PFSK-1 (cell line): Measurements from ENCODE around the gene SETD1A.

ENCODE experiments used
- FOXP2 ChIP-seq: optimal IDR thresholded peaks from 2 replicates; pipeline ENCODE3; 2011; ENCODE audit warnings: borderline replicate concordance, control low read depth, inconsistent platforms; ENCODE audit not compliant: insufficient read depth; ENCODE audit errors: extremely low read length, extremely low read depth
- POLR2AphosphoS5 ChIP-seq: IDR thresholded peaks from 2 replicates; pipeline ENCODE4 v1.6.1; 2012; ENCODE audit warnings: low read depth, mild to moderate bottlenecking, control low read depth, low read length, moderate library complexity
- SIN3A ChIP-seq: IDR thresholded peaks from 2 replicates; pipeline ENCODE4 v1.6.1; 2012; ENCODE audit warnings: mild to moderate bottlenecking, low read length, moderate library complexity, borderline replicate concordance; ENCODE audit not compliant: insufficient read depth
- TAF1 ChIP-seq: IDR thresholded peaks from 2 replicates; pipeline ENCODE4 v1.6.1; 2012; ENCODE audit warnings: low read length, control low read depth, borderline replicate concordance; ENCODE audit not compliant: insufficient read depth
- TF ChIP-seq, protein P1 (sequence below), 2 experiments: IDR thresholded peaks; 2 replicates each; pipeline versions ENCODE4 v1.6.1 to v1.8.0; 2011 to 2012; ENCODE audit warnings: low read depth in 2 of 2, low read length in 2 of 2, control low read depth in 1 of 2, inconsistent platforms in 1 of 2, mild to moderate bottlenecking in 1 of 2, moderate library complexity in 1 of 2; ENCODE audit not compliant: insufficient read depth in 1 of 2

SETD1A gene

DNA sequence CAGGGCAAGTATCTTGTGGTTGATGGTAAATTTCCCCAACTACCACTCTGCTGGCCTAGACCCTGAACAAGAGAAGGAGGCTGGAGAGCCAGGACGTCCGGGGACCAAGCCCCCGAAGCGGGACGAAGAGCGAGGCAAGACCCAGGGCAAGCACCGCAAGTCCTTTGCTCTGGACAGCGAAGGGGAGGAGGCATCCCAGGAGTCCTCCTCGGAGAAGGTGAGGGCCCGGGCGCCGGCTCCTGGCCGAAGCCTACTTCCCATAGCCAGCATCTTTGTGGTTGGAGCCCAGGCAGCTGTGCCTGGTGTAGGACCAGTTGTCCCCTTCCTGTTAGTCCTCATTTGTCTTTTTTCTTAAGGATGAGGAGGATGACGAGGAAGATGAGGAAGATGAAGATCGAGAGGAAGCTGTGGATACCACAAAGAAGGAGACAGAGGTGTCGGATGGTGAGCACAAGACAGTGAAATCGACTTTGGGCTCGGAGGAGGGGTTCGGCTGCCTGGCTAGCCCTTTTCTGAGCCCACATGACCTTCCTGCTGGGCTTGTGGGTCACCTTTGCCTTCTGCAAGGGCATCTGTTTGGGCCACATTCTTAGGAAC is 11.8 kb downstream of the SETD1A start:
- TF ChIP-seq, protein P1, sequence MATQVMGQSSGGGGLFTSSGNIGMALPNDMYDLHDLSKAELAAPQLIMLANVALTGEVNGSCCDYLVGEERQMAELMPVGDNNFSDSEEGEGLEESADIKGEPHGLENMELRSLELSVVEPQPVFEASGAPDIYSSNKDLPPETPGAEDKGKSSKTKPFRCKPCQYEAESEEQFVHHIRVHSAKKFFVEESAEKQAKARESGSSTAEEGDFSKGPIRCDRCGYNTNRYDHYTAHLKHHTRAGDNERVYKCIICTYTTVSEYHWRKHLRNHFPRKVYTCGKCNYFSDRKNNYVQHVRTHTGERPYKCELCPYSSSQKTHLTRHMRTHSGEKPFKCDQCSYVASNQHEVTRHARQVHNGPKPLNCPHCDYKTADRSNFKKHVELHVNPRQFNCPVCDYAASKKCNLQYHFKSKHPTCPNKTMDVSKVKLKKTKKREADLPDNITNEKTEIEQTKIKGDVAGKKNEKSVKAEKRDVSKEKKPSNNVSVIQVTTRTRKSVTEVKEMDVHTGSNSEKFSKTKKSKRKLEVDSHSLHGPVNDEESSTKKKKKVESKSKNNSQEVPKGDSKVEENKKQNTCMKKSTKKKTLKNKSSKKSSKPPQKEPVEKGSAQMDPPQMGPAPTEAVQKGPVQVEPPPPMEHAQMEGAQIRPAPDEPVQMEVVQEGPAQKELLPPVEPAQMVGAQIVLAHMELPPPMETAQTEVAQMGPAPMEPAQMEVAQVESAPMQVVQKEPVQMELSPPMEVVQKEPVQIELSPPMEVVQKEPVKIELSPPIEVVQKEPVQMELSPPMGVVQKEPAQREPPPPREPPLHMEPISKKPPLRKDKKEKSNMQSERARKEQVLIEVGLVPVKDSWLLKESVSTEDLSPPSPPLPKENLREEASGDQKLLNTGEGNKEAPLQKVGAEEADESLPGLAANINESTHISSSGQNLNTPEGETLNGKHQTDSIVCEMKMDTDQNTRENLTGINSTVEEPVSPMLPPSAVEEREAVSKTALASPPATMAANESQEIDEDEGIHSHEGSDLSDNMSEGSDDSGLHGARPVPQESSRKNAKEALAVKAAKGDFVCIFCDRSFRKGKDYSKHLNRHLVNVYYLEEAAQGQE (IDR thresholded peaks at IDR 0.05; ENCODE audit: insufficient read depth in 1 of 2, low read depth in 2 of 2, low read length in 2 of 2): no peak
- TF ChIP-seq TAF1: no peak
- TF ChIP-seq POLR2AphosphoS5: no peak
- TF ChIP-seq SIN3A: no peak
- no peak for TF ChIP-seq FOXP2

DNA sequence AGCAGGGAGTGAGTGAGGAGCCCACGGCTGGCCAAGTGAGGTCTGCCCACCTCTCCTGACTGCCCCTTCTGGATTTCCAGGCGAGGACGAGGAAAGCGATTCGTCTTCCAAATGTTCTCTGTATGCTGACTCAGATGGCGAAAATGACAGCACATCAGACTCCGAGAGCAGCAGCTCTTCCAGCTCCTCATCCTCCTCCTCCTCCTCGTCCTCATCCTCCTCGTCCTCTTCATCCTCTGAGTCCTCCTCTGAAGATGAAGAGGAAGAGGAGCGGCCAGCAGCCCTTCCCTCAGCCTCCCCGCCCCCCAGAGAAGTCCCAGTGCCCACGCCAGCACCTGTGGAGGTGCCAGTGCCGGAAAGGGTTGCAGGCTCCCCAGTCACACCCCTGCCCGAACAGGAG is 13.7 kb downstream of the SETD1A start:
- TF ChIP-seq FOXP2: no peak
- no peak for TF ChIP-seq TAF1
- TF ChIP-seq SIN3A: no peak
- TF ChIP-seq, protein P1 (IDR thresholded peaks at IDR 0.05; ENCODE audit: insufficient read depth in 1 of 2, low read depth in 2 of 2, low read length in 2 of 2): no peak
- TF ChIP-seq POLR2AphosphoS5: no peak

DNA sequence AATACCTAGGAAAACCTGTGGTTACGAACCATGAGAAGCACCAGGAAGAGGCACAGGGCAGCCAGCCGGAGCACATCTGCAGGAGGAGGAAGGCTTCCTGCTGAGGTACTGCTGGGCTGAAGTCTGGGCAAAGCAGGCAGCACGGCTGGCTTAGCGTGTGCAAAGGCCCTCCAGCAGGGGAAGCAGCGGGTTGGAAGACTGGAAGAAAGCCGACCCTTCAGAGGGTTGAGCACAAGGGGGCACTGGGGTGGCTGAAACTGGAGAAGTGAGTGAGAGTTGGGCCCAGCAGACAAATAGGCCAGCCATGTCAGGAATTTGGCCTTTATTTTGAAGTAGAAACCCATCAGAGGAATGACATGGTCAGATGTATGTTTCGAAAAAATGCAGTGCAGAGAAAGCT is 15.3 kb downstream of the SETD1A start:
- TF ChIP-seq SIN3A (no peak), TAF1 (no peak), POLR2AphosphoS5 (no peak), FOXP2 (no peak)
- TF ChIP-seq, protein P1 (IDR thresholded peaks at IDR 0.05; ENCODE audit: insufficient read depth in 1 of 2, low read depth in 2 of 2, low read length in 2 of 2): no peak

DNA sequence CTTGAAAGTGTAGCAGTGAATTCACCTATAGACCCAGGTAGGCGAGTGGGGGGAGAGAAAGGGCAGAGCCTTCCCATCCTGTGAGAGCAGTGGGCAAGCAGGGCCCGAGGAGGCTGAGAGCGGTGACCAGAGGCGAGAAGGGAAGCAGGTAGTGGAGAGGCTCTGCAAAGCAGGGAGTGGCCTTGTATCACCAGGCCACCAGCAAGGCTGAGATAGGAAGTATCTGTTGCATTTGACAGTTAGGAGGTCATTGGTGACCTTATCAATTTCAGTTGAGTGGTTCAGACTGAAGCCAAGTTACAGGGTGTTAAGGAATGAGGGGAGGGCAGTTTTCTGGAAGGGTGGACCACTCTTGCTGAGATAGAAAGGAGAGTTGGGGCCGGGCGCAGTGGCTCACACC is 16.8 kb downstream of the SETD1A start:
- TF ChIP-seq FOXP2: no peak
- TF ChIP-seq SIN3A: no peak
- TF ChIP-seq TAF1: no peak
- TF ChIP-seq, protein P1 (IDR thresholded peaks at IDR 0.05; ENCODE audit: insufficient read depth in 1 of 2, low read depth in 2 of 2, low read length in 2 of 2): no peak
- no peak for TF ChIP-seq POLR2AphosphoS5

DNA sequence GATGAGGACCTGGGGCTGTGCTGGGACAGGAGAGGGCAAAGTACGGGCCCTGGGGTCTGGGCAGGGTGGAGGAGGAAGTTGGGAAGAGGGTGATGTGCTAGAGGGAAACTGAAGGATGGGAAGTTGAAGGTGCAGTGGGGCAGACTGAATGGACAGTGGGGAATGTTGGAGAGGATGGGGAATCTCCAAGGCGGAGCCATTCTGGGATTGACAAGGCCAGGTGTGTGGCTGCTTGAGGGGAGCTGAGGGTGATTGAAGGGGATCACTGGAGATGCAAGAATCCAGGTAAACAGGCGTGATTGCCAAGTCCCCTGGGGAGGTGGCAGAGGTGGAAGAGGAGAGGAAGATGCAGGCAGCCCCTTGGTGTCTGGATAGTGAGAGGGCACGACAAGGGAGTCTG is 18.9 kb downstream of the SETD1A start:
- no peak for TF ChIP-seq POLR2AphosphoS5
- no peak for TF ChIP-seq FOXP2
- TF ChIP-seq SIN3A: no peak
- no peak for TF ChIP-seq TAF1
- TF ChIP-seq, protein P1 (IDR thresholded peaks at IDR 0.05; ENCODE audit: insufficient read depth in 1 of 2, low read depth in 2 of 2, low read length in 2 of 2): no peak
